ENCODE measurements around the gene NAT10.
"Not testable (repeated sequence)": the region's sequence is repeated elsewhere in the genome, so short reads cannot be mapped to it uniquely, and the experiment has no call there.

Gene NAT10

GRCh38 chr11:34105079-34105956 is at the start of gene NAT10:
Gene NAT10, plus strand, starts transcription at chr11:34105629. Its CDS starts 2,597 bp downstream, at chr11:34108226.
- peak; percentile 75 for DNase-seq (ENCODE audit: low spot score)

GRCh38 chr11:34056672-34057071 is 48.8 kb upstream of the NAT10 start:
- DNase-seq (ENCODE audit: low spot score), result no peak

GRCh38 chr11:34063061-34063795 is 42.2 kb upstream of the NAT10 start:
- DNase-seq (ENCODE audit: low spot score), result no peak

GRCh38 chr11:34064291-34064690 is 41.1 kb upstream of the NAT10 start:
- DNase-seq (ENCODE audit: low spot score), result no peak

- no peak for DNase-seq (ENCODE audit: low spot score)
Measured at GRCh38 chr11:34065505-34066203, 39.8 kb upstream of the NAT10 start.

GRCh38 chr11:34066766-34067165 is 38.7 kb upstream of the NAT10 start:
- not testable (repeated sequence) for DNase-seq (ENCODE audit: low spot score)

GRCh38 chr11:34067383-34068065 is 37.9 kb upstream of the NAT10 start:
- DNase-seq (ENCODE audit: low spot score), result no peak

- no peak for DNase-seq (ENCODE audit: low spot score)
Measured at GRCh38 chr11:34068111-34068510, 37.3 kb upstream of the NAT10 start.

- DNase-seq (ENCODE audit: low spot score), result not testable (repeated sequence)
Measured at GRCh38 chr11:34071306-34071705, 34.1 kb upstream of the NAT10 start.

- DNase-seq (ENCODE audit: low spot score), result no peak
Measured at GRCh38 chr11:34072041-34072440, 33.4 kb upstream of the NAT10 start.

- DNase-seq (ENCODE audit: low spot score), result no peak
Measured at GRCh38 chr11:34072832-34073231, 32.6 kb upstream of the NAT10 start.

GRCh38 chr11:34074391-34074790 is 31.0 kb upstream of the NAT10 start:
- no peak for DNase-seq (ENCODE audit: low spot score)

GRCh38 chr11:34075178-34075820 is 30.1 kb upstream of the NAT10 start:
- no peak for DNase-seq (ENCODE audit: low spot score)

GRCh38 chr11:34080609-34081008 is 24.8 kb upstream of the NAT10 start:
- no peak for DNase-seq (ENCODE audit: low spot score)

GRCh38 chr11:34084637-34085036 is 20.8 kb upstream of the NAT10 start:
- no peak for DNase-seq (ENCODE audit: low spot score)

- no peak for DNase-seq (ENCODE audit: low spot score)
Measured at GRCh38 chr11:34086554-34087283, 18.7 kb upstream of the NAT10 start.

GRCh38 chr11:34091825-34092224 is 13.6 kb upstream of the NAT10 start:
- DNase-seq (ENCODE audit: low spot score), result no peak

GRCh38 chr11:34094900-34095299 is 10.5 kb upstream of the NAT10 start:
- not testable (repeated sequence) for DNase-seq (ENCODE audit: low spot score)

GRCh38 chr11:34098813-34099212 is 6.6 kb upstream of the NAT10 start:
- DNase-seq (ENCODE audit: low spot score), result no peak

- no peak for DNase-seq (ENCODE audit: low spot score)
Measured at GRCh38 chr11:34104680-34105078, 750 bp upstream of the NAT10 start.
